ENCODE results near the gene P2RY4. TPM values are rescaled to one million over a fixed set of nuclear protein-coding genes. Genes with fewer than 3 reads are reported as not detected.

The P2RY4 gene
- total and polyA plus RNA-seq, 2 of the 8 experiments (the other 6 are each of a cell fraction or from before 2014, with no cell fraction given), result 0.38 TPM; not detected in 1

- Histone ChIP-seq H2BK12ac (ENCODE audit: low read depth, low read length) (no peak overlapping the region), H2AK5ac (ENCODE audit: low read depth, low read length) (no peak overlapping the region), H4K8ac (ENCODE audit: extremely low read depth, insufficient read depth, low read length) (no peak overlapping the region), H3K9me3 (ENCODE audit: insufficient read depth in 2 of 2, low read depth in 1 of 2, low read length in 1 of 2) (peaks cover 0 to 5% of the 10 kb centered on the region in 2 experiments; a peak in 1 of 4 replicates), H2BK5ac (ENCODE audit: low read depth, low read length) (no peak overlapping the region), H4K5ac (ENCODE audit: insufficient read length, low read depth, low read length) (no peak overlapping the region), H3K9ac (replicated peaks in 1 of 4; ENCODE audit: extremely low read depth in 1 of 4, low read depth in 3 of 4, low read length in 3 of 4) (no peak overlapping the region), H2BK20ac (ENCODE audit: low read length) (no peak overlapping the region), H2AFZ (ENCODE audit: low read length) (no peak overlapping the region), H3K4me3 (ENCODE audit: extremely low read depth in 1 of 4, insufficient read depth in 2 of 4, low read depth in 3 of 4, low read length in 4 of 4) (no peak overlapping the region), H2BK15ac (ENCODE audit: low read length) (no peak overlapping the region), H3K23ac (ENCODE audit: insufficient read length) (no peak overlapping the region), H3K14ac (ENCODE audit: insufficient read length) (no peak overlapping the region), H3K27me3 (replicated peaks in 1 of 4; ENCODE audit: control insufficient read depth in 3 of 4, extremely low read depth in 1 of 4, insufficient read depth in 3 of 4, low read length in 3 of 4) (no peaks in the 10 kb centered on the region), H3K4me2 (ENCODE audit: insufficient read depth in 1 of 2, low read depth in 2 of 2, low read length in 2 of 2) (no peak overlapping the region), H3K56ac (replicated peaks; ENCODE audit: insufficient read length, low read depth, low read length) (no peak overlapping the region), H3K36me3 (ENCODE audit: control insufficient read depth in 2 of 4, insufficient read depth in 4 of 4, low read length in 3 of 4) (no peaks in the 10 kb centered on the region), H3K4ac (replicated peaks; ENCODE audit: insufficient read length, low read depth, low read length) (no peak overlapping the region), H4K20me1 (replicated peaks in 1 of 2; ENCODE audit: control insufficient read depth in 1 of 2, insufficient read depth in 2 of 2, low read length in 2 of 2) (no peaks in the 10 kb centered on the region), H4K91ac (replicated peaks; ENCODE audit: insufficient read length, low read length) (no peak overlapping the region), H2BK120ac (replicated peaks; ENCODE audit: low read depth, low read length) (no peak overlapping the region), H3K23me2 (ENCODE audit: low read depth, low read length) (no peaks in the 10 kb centered on the region), H3K18ac (ENCODE audit: extremely low read depth, low read length) (no peak overlapping the region), H3K79me1 (ENCODE audit: low read depth, low read length) (no peaks in the 10 kb centered on the region), H3K79me2 (ENCODE audit: control insufficient read depth in 1 of 2, insufficient read depth in 2 of 2, low read length in 2 of 2) (no peaks in the 10 kb centered on the region), H3K27ac (ENCODE audit: low read depth, low read length) (no peak overlapping the region), H3K4me1 (replicated peaks in 1 of 4; ENCODE audit: control insufficient read depth in 3 of 4, insufficient read depth in 4 of 4, low read length in 3 of 4) (no peaks in the 10 kb centered on the region)
- POLR2A ChIA-PET (ENCODE audit: partially characterized antibody), result no interaction called here
- TF ChIP-seq SP4 (IDR thresholded peaks at IDR 0.05; ENCODE audit: low read length) (no peak), POU5F1 (IDR thresholded peaks at IDR 0.05; ENCODE audit: low read depth, low read length) (no peak), NRF1 (IDR thresholded peaks at IDR 0.05; ENCODE audit: low read depth, low read length) (no peak), BCL11A (IDR thresholded peaks at IDR 0.05; ENCODE audit: low read depth in 2 of 2, low read length in 2 of 2) (no peak), CHD2 (IDR thresholded peaks at IDR 0.05; ENCODE audit: low read length) (no peak), HDAC6 (IDR thresholded peaks at IDR 0.05; ENCODE audit: low read depth, low read length) (no peak), SP2 (IDR thresholded peaks at IDR 0.05; ENCODE audit: low read length) (no peak), SIX5 (IDR thresholded peaks at IDR 0.05; ENCODE audit: low read depth, low read length) (no peak), BACH1 (IDR thresholded peaks at IDR 0.05; ENCODE audit: low read length) (no peak), BRCA1 (IDR thresholded peaks at IDR 0.05; ENCODE audit: low read depth, low read length) (no peak)
- DNase-seq (ENCODE audit: low read depth in 1 of 2, low spot score in 2 of 2) (no peak), FAIRE-seq (no peak)
- WGBS, 2 experiments (ENCODE audit: extremely low coverage in 1 of 2, insufficient coverage in 1 of 2, insufficient read length in 1 of 2, insufficient replicate concordance in 2 of 2, low coverage in 1 of 2, low lambda C conversion rate in 2 of 2, missing lambda C conversion rate in 1 of 2), result 88% methylated on average over 5 of the region's 5 CpGs; no CpG with 5 or more reads in 1 of the 2 experiments
- CTCF ChIA-PET (ENCODE audit: partially characterized antibody), result interaction anchor here (1.3 kb wide), 1 partner anchor 17 kb away, joined by 3 read pairs; no protein-coding TSS in a partner anchor
Measured at GRCh38 chrX:70219938-70220764, 39.9 kb downstream of the P2RY4 start.
